NCI-H2196 treated with DMSO at 0.1 percent for 48 hours (cell line): ENCODE results near the gene SLIT3.

Source experiments
- DNase-seq: peaks from one replicate; lab custom pipeline; 2025; ENCODE audit not compliant: unreplicated experiment; lab: John Stamatoyannopoulos, UW

The SLIT3 gene

DNA sequence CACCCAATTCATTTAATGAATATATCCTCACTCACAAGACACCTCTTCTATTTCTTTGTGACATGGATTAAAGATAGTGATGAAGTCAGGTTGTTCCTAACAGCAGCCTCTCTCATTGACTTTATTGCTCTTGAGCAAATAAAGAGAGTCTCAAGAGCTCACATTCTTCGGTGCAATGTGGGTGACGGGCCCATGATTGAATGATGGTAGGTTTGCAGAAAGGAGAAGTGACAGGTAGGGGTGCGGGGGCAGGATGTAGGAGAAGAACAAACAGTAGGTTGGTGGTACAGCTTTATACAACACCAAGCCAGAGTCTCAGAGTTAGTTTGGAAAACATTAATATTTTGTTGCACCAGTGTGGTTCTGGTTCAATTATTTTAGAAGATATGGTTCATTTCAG, 122.2 kb downstream of the SLIT3 start:
- DNase-seq: no peak

DNA sequence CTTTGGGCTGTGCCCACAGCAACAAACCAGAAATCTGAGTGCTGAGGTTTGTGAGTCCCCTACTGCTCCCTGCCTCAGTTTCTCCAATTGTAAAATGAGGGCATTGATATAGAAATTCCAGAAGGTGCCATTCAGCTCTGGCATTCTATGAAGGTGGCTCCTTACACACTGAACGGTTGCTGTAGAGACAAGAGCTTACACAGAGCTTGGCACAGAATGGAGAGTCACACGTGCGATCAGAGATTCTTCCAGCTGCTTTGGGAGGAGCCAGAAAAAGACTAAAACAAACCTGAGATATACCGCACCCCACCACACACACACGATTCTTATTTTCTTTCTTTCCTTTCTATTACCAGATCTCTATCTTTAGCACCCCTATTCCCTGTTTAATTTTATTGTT, 122.7 kb downstream of the SLIT3 start:
- no peak for DNase-seq

DNA sequence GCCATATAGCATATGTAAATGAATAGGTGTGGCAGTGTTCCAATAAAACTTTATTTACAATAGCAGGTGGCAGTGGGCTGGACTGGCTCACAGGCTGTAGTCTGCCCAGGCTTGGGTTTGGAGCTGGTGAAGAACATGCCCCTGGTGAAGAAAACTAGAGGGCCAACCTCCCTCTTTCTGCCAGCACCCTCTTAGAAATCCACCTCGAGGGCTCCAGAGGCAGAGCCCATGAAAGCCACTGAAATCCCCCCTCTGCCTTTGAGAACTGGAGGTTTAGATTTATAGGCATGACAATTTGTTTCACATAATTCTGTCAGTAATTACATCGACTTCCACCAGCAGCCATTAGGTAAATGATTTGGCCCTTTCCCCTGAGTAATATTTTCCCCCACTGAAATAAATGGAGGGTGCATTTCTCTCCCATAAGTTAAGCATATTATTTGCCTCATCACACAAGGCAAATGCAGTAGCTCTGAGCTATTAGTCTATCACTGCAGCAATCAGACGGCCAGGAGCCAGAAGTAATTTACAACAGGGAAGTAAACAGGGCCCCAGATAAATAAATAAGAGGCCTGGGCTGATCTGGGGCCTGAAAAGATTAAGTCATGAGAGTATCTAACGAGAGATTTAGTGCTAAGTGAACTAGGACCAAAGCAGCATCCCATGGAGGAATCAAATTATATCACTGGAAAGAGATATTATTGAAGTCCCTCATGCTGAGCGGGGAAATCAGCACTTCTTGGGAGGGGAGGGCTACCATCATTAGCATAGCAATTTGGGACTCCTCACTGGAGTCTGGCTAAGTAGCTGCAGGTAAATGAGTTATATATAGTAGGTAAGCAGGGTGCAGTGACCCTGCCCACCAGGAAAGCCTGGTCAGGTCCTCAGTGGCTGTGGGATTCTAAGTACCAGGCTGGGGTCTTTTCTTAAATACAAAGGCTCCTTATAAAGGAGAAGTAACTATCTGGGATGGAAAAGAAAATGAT, 123.9 kb downstream of the SLIT3 start:
- no peak for DNase-seq

DNA sequence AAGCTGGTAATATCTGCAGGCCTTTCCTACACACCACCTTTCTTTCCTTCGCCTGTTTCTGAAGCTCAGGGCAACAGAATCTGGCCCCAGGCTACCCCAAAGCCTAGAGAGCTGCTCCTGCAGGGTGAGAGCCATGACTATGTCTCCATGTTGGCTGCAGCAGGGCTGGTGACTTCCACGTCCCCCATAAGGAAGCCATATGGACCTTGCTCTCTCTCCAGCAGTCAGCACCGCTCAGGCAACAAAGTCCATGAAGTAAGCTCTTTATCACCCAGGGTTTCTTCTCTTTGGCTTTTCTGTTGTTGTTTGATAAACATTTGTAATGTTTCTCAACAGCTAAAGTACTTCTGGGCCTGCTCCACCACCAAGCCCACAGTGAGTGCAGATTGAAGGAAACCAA, 125.2 kb downstream of the SLIT3 start:
- no peak for DNase-seq

DNA sequence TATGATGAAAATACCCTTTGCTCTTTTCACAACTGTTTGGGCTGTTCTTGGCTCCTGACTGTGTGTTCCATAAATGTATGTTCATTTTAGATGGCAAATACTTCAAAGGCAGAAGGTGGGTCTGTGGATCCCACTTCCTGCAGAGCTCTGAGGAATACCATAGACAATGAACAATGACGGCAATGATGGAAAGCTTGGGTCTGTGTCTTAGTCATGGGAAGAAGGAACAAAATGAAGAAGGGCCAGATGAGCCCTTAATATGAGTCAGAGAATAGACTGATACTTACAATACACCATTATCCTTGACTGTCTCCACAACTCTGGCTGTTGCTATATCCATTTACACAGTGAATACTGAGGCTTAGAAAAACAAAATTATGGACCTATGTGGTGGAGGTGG, 126.0 kb downstream of the SLIT3 start:
- no peak for DNase-seq

DNA sequence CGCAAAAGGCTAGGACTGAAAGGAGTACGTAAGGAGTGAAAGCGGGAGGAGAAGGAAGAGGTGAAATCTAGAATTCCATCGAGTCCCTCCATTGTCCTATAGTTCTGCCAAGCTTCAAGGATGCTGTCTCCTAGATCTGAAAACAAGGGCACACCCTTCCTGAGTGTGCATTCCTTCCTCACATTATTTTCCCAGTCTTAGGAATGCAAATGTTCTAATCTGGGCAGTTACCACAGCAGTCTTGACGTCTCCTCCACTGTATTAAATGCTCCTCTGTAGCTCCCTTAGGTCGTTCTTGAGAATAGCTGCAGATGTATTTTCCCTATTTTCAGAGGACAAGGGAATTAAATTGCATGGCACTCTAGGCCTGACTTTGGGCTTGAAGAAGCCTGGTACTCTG, 127.6 kb downstream of the SLIT3 start:
- DNase-seq: no peak

DNA sequence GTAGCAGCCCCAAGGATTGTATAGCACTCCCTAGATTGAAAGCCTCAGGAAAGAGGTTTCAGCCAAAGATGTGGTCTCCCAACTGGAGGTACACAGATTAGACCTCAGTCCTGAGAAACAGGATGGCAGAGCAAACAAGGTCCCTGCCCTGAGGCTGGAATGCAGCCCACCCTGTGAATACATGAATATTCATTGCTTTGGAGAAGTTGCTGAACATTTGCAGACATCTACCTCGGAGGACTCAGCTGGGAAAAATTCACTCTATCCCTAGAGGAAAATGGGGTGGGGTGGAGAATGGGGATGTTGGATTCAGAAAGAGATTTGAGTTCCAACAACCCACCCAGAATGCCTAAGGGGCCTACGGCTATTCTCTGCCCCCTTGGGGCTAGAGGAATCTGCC, 129.4 kb downstream of the SLIT3 start:
- no peak for DNase-seq

DNA sequence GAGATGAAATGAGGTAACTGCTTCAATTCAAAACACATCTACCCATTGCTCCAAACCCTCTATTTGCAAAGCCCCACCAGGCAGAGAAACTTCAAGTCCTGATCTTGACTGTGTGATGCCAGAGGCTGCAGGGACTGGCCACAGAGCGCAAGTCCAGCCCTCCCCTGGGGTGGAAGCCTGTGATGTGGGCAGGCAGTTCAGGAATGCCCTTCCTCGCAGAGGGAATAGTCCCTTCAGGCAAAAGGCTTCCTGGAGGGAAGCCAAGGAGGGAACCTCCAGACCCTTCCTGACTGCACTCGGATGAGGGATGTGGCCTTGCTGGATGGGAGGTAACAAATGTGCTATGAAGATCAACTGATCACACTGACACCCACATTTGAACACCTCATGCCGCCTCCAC, 131.2 kb downstream of the SLIT3 start:
- no peak for DNase-seq

DNA sequence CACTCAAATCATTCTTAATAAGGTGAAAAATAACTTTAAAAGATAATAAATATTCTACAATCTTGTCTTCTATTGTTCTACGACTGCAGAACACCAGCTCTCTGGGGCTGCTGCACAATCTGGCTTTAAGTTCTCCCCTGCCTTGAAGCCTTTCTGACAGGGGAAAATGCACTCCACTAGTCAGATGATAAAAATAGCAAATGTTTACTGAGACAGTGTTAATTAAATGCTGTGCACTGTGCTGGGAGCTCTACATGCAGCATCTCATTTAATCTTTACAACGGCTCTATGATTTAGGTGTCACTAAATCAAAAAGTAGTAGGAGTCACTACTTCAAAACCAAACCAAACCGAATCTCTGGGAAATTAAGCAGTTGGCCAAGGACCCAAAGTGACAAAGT, 132.7 kb downstream of the SLIT3 start:
- no peak for DNase-seq

DNA sequence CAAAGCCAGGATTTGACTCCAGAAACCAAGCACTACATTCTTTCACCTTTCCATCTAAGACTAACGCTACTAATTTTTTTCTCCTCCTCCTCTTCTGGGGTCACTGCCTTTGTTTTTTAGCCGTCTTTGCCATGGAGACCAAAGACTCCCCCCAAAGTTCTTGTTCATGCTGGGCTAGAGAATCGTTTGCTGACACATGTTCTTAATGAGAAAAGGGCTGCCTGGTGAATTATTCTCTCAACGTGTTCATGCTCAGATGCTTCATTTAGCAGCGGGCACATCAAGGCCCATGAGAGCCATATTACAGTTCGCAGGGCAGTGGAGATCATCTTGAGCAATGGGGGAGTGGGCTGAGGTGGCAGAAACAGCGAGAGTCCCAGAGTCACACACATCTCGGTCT, 134.9 kb downstream of the SLIT3 start:
- no peak for DNase-seq

DNA sequence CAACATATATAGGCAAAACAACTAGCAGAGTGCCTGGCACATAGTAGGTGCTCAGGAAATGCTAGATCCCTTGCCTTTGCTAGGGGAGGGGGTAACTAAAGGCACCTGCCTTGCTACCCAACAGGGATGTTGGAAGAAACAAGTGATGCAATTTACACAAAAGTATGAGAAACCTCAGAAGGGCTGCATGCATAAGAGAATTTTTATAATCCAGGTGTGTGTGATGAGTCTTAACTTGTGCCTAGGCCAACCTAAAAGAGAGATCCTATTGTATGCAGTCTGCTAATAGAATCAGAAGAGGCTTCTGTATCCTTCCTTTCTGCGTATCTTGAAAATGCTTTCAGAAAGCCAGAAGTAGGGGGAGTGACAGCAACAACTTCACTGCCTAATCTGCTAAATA, 135.9 kb downstream of the SLIT3 start:
- no peak for DNase-seq

DNA sequence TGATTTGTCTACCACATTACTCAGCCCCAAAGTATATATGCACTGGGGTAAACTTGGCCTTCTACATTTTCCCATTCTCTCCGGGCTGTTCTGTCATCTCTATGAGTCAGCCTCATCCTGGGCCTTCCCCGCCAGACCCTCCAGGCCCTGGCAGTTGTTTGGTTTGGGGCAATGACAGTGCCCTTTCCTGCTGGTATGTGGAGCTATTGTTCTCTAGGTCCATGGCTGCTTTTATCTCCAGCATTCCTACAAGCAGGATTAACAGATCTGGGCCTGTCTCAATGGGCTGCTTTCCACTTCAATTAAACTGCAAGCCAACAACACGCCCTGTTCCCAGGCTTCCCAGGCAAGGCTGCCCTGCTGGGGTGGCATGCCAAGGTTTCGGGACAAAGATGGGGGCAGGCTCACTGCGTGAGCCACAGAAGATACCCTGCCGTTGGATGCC, 136.4 kb downstream of the SLIT3 start:
- DNase-seq: no peak

DNA sequence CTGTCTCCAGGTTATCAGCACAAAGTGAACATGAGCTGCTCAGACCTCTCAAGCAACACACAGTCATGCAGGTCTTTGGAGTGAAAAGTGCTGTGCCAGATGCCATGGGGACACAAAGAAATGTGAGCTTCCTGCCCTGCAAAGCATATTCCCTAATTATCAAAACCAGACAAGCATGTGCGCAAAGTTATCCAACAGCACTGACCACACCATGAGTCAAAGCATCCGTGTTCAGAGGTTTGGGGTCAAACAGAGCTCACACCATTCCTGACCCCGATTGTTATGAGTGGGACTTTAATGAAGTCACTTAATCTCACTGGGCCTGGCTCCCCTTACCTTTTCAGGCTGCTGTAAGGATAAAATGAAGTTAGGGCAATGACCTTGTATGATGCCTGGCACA, 138.5 kb downstream of the SLIT3 start:
- DNase-seq: no peak

DNA sequence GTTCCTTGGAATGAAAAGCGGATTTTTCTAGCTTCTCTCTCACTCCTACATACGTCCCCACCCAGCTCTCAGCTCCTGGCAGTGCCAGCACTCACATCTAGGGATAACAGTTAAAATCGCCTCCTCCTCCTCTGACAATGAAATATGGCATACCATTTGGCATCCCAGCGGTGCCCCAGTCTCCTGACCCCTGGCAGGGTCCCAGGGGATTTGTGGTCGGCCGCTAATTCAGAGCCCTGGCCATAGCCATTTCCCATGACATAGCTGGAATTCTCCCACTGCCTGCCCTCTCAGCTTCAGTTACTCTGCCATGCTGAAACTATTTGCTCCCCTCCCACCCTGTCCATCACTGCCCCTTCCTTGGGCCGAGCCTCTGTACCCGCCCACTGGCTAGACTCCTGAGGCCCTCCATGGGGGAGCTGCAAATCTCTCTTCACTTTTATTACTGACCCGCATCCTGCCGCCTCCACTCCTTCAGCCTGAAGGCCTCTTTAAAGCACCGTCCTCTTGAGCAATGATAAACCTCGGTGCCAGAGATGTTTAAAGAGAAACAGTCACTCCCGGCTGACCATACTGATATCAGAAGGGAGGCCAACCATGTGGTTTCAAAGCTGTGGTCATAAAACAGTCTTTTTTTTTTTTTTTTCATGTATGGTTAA, 139.8 kb downstream of the SLIT3 start:
- no peak for DNase-seq

DNA sequence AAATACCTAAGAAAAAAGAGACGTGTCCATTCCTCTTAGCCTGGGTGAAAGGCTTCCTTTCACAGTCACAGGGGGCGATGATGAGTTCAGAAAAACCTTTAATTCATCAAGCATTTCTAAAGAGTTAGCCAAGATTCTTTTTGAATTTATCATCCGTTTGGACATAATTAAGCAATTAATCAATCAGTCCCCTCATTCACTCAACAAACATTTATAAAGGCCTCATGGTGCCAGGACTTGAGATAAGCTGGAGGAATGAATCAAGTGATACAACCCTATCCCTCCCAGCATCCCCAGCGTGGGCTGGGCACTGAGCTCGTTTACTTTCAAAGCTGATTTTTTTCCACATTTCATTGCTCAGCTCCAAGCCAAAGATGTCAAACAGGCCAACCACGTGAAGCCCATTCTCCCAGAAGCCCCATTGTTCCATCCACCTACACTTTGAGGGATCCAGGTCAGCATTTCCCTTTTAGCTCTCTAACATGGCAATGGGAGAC, 140.5 kb downstream of the SLIT3 start:
- no peak for DNase-seq

DNA sequence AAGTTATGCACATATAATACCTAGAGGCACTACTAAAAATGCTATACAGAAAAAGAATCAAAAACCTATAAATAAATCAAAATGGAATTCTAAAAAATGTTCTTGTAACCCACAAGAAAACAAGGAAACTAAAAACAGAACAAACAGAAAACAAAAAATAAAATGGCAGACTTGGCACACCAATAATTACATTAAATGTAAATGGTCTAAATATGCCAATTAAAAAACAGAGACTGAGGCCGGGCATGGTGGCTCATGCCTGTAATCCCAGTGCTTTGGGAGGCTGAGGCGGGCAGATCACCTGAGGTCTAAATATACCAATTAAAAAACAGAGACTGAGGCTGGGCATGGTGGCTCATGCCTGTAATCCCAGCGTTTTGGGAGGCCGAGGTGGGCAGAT, 142.2 kb downstream of the SLIT3 start:
- DNase-seq: no peak

DNA sequence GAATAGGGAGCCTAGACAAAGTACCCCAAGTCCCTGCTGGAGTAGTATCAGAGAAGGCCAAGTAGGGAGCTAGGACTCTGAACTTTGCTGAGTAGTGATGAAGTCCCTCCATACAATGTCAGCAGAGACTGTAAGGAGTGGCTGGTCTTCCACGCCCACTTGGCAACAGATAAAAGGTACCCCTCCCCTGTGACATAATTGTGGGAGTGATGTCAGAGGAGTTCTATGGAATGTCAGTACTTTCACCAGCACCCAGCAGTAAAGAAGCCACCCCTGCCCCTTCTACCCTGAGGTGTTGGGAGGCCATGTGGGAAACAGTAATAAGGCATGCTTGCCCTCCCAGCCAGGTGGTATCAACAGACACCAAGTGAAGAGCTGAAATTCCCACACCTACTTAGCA, 143.9 kb downstream of the SLIT3 start:
- DNase-seq: no peak

DNA sequence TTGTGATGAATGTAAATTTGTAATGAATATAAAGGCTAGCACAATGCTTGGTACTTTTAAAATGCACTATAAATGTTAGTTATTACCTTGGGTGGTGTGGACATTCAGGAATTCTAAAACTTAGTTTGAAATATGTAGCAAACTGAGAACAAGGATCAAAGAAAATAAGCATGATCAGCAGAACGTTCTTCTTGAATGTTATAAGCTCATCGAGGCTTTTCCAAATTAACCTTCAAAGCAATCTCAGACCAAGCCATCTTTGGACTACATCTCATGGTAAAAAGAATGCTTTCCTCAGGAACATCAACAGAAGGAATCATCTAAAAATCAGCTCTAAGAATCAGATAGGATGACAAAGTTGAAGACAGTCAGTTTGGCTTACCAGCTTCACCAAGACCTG, 146.3 kb downstream of the SLIT3 start:
- DNase-seq: no peak

DNA sequence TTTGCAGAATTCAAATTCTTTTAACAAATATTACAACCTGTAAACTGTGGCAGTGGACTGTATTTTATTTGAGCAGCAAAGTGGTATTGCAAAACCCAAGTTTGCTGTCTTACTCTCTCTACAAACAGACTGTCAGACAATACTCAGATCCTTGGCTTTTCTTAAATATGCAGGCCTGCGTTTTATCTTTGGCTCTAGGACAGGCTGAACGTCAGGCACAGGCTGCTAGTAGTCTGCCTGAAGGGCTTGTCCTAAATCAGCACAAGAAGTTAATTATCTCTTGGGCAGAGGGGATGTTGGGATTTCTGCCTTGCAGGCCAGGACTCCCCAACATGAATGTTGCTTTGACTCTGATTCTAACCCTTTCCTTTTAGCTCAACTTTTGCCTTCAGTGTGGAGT, 147.5 kb downstream of the SLIT3 start:
- DNase-seq: no peak

DNA sequence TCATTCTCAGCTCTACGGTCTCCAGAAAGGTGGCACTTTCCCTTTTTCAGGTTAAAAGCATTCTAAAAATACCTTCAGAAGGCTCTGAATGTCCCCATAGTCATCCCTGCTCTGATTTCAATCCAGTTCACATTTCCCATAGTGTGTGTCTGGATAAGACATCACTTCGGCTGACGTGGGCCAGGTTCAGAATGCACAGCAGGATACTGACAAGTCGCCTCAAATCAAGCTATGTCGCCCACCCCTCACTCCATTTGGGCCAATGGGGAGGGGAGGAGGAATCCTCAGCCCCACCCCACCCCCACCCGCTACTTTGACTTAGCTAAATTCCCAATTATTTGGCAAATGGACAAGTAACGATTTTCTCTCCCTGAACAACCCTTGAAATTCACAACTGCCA, 148.0 kb downstream of the SLIT3 start:
- DNase-seq: no peak

DNA sequence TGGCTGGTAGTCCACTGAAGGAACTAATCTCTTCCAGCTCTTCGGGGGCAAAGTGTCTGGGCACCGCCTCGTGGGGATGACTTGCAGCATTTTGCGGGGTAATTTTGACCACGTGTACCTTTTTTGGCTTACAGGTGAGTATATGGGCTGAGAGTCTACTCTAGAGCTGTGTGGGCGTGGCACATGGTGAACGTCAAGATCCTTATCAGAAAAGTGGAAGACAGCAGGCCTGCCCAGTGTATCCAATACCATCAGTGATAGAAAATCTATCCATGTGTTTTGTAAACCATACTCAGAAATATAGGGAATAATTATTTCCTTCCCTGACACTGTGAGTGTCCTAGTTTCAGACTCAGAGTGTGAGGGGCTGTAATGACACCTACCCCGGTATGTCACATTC, 148.5 kb downstream of the SLIT3 start:
- DNase-seq: no peak
